ENCODE measurements around the gene PLPPR5. TPM values are rescaled to one million over a fixed set of nuclear protein-coding genes. Genes with fewer than 3 reads are reported as not detected.
"Not testable (repeated sequence)": the region's sequence is repeated elsewhere in the genome, so short reads cannot be mapped to it uniquely, and the experiment has no call there.

The PLPPR5 gene
- total RNA-seq, 1 donor from 2014 or later, result not detected

DNA sequence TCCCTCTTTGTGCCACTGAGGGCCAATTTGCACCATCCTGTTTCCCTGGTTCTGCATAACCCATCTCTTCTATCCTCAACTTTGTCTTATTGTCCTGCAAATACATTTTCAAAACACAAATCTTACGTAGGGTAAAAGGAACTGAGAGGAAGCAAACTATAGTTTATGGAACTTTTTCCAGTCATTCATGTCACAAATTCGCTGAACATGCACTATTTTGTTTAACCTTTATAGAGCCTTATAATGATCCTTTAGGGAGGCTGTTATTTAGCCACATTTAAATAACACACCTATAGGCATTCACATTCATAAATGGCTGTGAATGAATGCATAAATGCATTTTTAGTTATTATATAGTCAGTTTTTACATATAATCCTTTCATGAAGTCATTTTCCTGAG, 85.0 kb downstream of the PLPPR5 start:
- intact Hi-C loops (cut with micrococcal nuclease), result no loop called here

DNA sequence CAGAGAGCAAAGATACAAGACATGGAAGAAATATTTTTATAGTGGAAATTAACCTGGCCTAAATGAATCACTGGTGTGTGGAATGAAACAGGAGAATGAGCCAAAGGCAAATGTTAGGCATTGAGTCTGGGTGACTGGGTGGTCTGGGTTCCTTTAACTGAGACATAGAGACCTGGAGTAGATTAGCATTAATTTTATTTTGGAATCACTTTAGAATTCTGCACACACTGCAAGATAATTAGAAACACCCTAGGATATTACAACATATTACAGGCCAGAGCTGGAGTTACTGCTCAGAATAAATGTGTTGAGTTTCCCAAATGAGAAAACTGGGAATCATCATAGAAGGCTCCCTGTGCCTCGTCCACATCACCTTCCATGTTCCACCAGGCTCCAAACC, 85.5 kb downstream of the PLPPR5 start:
- intact Hi-C loops (cut with micrococcal nuclease), result no loop called here

DNA sequence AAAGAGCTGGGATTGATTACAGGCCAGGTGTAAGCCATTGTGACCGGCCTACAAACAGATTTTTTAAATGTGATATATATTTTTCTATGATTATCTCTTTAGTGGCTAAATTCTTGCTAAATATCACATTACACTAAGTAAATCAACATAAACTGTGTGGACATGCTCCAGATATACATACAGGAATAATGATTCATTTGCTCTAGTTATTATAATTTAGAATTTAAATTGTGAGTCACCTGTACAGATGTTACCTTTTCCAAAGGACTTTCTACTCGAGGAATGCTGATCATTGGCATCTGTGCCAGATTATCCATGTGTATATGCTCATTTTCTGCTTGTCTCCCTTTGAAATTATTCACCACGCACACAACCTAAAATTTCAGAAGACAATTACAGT, 90.1 kb downstream of the PLPPR5 start:
- intact Hi-C loops (cut with micrococcal nuclease), result no loop called here

DNA sequence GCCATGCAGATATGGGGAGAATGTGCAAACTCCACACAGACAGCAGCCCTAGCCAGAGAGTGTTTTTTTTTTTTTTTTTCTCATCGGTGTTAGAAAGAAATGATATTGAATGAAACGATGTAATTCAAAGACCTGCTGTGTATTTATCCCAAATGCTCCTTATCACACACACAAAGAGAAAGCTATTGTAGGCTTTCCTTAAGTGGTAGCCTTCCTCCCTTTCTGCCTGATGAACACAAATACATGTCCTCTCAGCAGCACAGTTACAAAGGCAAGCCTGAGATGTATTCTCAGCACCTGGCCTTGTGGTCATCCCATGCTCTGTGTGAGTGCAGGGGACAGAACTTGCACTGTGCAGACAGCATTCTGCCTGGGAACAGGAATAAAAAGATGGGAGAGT, 93.8 kb downstream of the PLPPR5 start:
- intact Hi-C loops (cut with micrococcal nuclease), result no loop called here

GRCh38 chr1:98908980-98909379, 95.7 kb downstream of the PLPPR5 start:
- intact Hi-C loops (cut with micrococcal nuclease), result no loop called here

DNA sequence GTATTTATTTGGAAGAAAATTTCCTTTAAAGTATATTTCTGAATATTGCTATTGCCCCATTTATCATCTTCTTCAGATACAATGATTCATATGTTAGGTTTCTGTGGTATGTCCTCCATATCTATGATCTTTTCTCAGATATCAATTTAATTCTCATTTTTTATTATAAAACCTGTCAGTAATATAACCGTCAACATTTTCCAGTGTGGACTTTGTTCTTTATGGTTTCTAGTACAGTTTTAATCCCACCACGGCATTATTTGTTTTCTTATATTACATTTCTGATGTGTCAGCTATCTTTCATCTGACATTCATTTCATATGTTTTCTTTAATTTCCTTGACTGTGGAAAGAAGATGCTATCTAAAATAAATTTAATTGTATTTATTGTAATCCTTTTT, 97.9 kb downstream of the PLPPR5 start:
- intact Hi-C loops (cut with micrococcal nuclease), result no loop called here

GRCh38 chr1:98906361-98906760, 98.3 kb downstream of the PLPPR5 start:
- intact Hi-C loops (cut with micrococcal nuclease), result no loop called here

DNA sequence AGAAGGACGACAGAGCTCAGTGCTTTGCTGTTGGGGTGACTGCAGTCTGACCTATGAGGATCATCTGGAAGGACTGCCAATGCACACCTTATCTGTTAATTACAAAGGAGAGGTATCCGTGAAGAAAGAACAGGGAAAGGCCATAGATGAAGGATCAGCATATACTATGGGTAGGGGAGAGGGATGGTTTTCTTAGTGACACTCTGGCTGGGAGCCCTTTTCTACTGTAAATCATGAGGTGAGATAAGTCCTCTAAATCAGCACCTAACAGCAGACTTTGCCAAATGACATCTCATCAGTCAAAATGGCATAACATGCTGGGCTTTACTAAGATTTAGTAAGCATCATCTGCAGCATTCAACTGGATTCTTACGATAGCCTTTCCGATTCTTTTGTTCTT, 100.0 kb downstream of the PLPPR5 start:
- intact Hi-C loops (cut with micrococcal nuclease), result no loop called here

DNA sequence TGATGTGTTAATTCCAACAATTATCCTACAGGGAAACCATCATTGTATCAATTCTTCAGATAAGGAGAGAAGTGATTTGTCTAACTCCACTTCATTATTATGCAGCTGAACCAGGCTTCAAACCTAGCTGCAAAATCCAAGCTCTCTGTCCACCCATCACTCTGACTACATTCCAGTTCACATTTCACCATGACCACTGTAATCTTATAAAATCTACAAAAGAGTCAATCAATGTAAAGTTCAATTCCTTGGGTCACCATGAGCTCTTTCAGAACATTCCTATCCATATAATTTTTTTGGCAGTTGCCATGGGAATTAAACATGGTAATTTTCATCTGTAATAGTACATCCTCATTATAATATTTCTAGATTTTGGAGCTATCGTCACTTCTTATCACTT, 100.9 kb downstream of the PLPPR5 start:
- intact Hi-C loops (cut with micrococcal nuclease), result no loop called here

- intact Hi-C loops (cut with micrococcal nuclease), result no loop called here
These were observed 101.4 kb downstream of the PLPPR5 start for GRCh38 chr1:98903261-98903660.

GRCh38 chr1:98898940-98899339, 105.7 kb downstream of the PLPPR5 start:
- intact Hi-C loops (cut with micrococcal nuclease), result no loop called here

GRCh38 chr1:98897479-98897878, 107.2 kb downstream of the PLPPR5 start:
- intact Hi-C loops (cut with micrococcal nuclease), result no loop called here

DNA sequence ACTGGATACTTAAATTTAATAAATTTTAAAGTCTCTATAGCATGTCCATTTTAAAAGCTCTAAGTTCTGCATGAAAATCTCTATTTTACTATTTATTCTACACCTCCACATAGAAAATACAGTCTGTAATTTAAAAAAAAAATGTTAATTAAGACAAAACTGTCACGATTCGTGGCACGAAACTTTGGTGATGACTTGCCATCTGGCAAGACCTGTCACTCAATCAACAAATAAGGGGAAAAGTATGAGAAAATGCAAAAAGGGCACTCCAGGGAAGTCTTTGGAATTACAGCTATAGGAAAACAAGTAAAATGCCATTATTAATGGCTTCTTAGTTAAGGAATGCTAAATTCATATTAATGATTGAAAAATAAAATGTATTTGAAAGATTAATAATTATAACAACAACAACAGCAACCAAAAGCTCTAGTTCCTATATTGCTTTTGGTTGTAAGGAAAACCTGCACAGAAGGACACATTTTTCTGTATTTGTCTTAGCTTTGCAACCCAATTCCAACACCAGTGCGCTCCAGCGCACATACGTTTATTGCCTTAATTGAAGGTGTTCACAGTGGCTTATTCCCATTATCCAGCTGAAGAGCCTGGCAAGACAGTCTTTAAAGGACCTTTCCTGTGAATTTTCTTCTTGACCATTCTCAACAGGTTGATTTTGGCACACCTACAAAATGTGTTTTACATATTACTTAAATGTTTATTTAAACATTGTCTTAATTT, 107.8 kb downstream of the PLPPR5 start:
- intact Hi-C loops (cut with micrococcal nuclease), result no loop called here

- intact Hi-C loops (cut with micrococcal nuclease), result no loop called here
These were observed 111.3 kb downstream of the PLPPR5 start for GRCh38 chr1:98893371-98893770.

DNA sequence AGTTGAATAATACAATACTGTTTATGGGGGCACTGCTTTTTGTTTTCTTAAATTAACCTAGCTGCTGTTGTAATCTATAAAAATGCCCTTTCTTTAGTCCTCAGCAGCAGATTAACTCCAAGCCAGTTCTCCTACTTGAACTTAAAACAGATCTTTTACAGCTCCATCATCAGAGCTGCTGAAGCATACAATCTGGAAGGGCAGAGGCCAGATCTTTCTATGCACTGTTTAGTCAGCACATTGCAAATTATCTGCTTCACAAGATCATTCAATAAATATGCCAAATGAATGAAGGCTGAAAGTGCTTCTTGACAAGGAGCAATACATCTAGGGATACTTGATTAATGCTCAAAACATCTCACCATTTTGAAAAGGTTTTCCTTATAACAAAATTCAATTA, 115.8 kb downstream of the PLPPR5 start:
- intact Hi-C loops (cut with micrococcal nuclease), result no loop called here

DNA sequence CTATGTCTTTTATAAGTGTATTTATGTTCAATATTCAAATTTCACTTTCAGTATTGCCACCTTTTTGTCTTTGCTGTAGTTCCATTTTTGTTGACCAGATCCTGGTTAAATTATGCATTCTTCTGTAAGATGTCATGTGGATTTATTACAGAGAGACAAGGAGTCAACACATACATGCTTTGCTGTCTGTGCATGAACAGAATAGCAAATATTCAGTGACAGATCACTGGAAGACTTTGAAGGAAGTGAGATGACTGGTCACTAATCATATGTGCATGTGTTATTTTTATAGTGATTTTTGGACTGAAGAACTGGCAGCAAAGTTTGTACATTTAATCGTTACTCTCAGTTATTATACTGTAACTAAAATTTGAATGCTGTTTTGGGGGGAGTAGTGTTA, 117.2 kb downstream of the PLPPR5 start:
- intact Hi-C loops (cut with micrococcal nuclease), result no loop called here

- intact Hi-C loops (cut with micrococcal nuclease), result no loop called here
These were observed 119.8 kb downstream of the PLPPR5 start for GRCh38 chr1:98884864-98885263.

DNA sequence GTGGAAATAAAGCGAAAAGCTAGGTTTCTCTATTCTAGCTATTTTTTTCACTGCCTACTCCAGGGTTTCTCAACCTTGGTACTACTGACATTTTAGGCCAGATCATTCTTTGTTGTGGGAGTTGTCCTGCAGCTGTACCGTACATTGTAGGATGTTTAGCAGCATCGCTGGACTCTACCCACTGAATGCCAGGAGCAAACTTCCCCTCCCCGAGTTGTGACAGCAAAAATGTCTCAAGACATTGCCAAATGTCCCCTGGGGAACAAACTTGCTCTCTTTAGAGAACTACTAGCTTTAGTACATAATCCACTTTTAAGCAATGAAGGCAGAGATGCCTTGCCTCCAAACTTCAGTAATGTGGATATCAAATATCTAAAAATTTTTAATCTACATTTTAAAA, 122.8 kb downstream of the PLPPR5 start:
- intact Hi-C loops (cut with micrococcal nuclease), result no loop called here

DNA sequence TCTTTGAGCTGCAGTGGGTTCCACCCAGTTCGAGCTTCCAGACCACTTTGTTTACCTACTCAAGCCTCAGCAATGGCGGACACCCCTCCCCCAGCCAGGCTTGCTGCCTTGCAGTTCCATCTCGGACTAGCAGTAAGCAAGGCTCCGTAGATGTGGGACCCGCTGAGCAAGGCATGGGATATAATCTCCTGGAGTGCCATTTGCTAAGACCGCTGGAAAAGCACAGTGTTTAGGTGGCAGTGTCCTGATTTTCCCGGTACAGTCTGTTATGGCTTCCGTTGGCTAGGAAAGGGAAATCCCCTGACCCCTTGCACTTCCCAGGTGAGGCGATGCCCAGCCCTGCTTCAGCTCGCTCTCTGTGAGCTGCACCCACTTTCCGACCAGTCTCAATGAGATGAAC, 123.4 kb downstream of the PLPPR5 start:
- intact Hi-C loops (cut with micrococcal nuclease), result not testable (repeated sequence)

DNA sequence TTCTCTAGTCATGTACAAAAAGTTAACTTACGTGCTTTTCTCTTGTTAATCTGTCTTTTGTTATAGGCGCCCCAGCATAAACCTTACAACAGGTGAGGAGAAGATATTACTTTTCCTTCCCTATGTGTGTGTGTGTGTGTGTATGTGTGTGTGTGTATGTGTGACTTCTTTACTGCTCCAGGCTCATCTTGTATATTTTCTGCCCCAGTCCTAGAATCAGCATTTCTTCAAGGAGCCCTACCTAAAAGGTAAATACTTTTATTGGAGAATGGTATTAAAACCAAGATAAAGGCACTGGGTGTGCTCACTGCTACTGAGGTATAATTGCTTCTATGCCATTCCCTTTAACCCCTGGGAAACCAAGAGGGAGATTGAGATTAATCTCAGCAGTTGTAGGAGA, 129.8 kb downstream of the PLPPR5 start:
- intact Hi-C loops (cut with micrococcal nuclease), result no loop called here

- intact Hi-C loops (cut with micrococcal nuclease), result loop anchor here (2.0 kb wide), 2 partner anchors 76 to 950 kb away; partner anchors contain the start of gene DPYD
These were observed 133.4 kb downstream of the PLPPR5 start for GRCh38 chr1:98870959-98871903.

GRCh38 chr1:98865796-98866195, 138.9 kb downstream of the PLPPR5 start:
- intact Hi-C loops (cut with micrococcal nuclease), result no loop called here

DNA sequence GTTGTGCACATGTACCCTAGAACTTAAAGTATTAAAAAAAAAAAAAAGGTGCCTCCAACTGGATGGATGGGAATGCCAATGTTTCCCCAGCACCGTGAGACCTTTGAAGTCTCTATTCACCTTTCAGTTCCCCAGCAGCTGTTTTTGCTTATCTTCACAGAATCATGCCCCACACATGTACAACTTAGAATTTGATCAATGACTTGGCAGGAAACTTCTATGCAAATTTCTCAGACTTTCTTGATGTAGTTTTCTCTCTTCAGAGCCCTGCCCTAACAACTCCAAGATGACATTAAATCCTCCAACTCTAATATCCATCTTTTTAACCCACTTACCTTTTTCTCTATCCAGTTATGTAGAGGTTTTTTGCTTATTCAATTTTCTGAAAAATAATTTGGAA, 144.3 kb downstream of the PLPPR5 start:
- intact Hi-C loops (cut with micrococcal nuclease), result no loop called here

Measured in T-helper 2 cell treated with Interferon-gamma antibody and Interleukin-4, amounts not matched to agents 100 ng/mL and 5 ng/mL, for 36 hours (primary cell).